Skin epidermis (tissue), 12 donors: ENCODE measurements around the gene RAX.
A peak's percentile ranks its signal among the peaks of the same experiment; 100 is the strongest.
"Not testable (repeated sequence)": the region's sequence is repeated elsewhere in the genome, so short reads cannot be mapped to it uniquely, and the experiment has no call there.

ENCODE experiments used
- H3K27ac ChIP-seq, 21 experiments: fragments of 200-600 bp; sonication (generic) in 11 of 21; one replicate each; pipeline ENCODE4 v1.5.0; 2020; ENCODE audit warnings: mild to moderate bottlenecking in 3 of 21, inconsistent platforms in 2 of 21, moderate library complexity in 2 of 21
- H3K4me3 ChIP-seq, 7 experiments: fragments of 200-600 bp; sonication (generic) in 2 of 7; one replicate each; pipeline ENCODE4 v1.5.0; 2020; ENCODE audit warnings: inconsistent platforms in 2 of 7, mild to moderate bottlenecking in 2 of 7, moderate library complexity in 1 of 7

Gene RAX

GRCh38 chr18:59261842-59262241, 11.4 kb downstream of the RAX start:
- not testable (repeated sequence) for H3K27ac ChIP-seq, H3K4me3 ChIP-seq

GRCh38 chr18:59255491-59255890, 17.8 kb downstream of the RAX start:
- H3K4me3 ChIP-seq, H3K27ac ChIP-seq: not testable (repeated sequence)

- no peak overlapping the region for H3K4me3 ChIP-seq
- no peak overlapping the region for H3K27ac ChIP-seq
Measured at GRCh38 chr18:59249199-59249774, 24.0 kb downstream of the RAX start.

GRCh38 chr18:59246796-59247195, 26.5 kb downstream of the RAX start:
- no peak overlapping the region for H3K4me3 ChIP-seq
- no peak overlapping the region for H3K27ac ChIP-seq

GRCh38 chr18:59242906-59243305, 30.3 kb downstream of the RAX start:
- Histone ChIP-seq H3K27ac (no peak overlapping the region), H3K4me3 (no peak overlapping the region)

GRCh38 chr18:59239642-59240041, 33.6 kb downstream of the RAX start:
- Histone ChIP-seq H3K4me3 (no peak overlapping the region), H3K27ac (no peak overlapping the region)

GRCh38 chr18:59238385-59238784, 34.9 kb downstream of the RAX start:
- no peak overlapping the region for H3K4me3 ChIP-seq
- no peak overlapping the region for H3K27ac ChIP-seq

GRCh38 chr18:59233017-59233410, 40.2 kb downstream of the RAX start:
- Histone ChIP-seq H3K27ac (no peak overlapping the region), H3K4me3 (no peak overlapping the region)

GRCh38 chr18:59232309-59233016, 40.8 kb downstream of the RAX start:
- H3K27ac ChIP-seq: no peak overlapping the region
- no peak overlapping the region for H3K4me3 ChIP-seq

GRCh38 chr18:59231877-59232276, 41.4 kb downstream of the RAX start:
- H3K27ac ChIP-seq: no peak overlapping the region
- H3K4me3 ChIP-seq: no peak overlapping the region

- H3K4me3 ChIP-seq: no peak overlapping the region
- no peak overlapping the region for H3K27ac ChIP-seq
Measured at GRCh38 chr18:59231114-59231513, 42.1 kb downstream of the RAX start.

GRCh38 chr18:59229701-59230443, 43.4 kb downstream of the RAX start:
- Histone ChIP-seq H3K27ac (no peak overlapping the region), H3K4me3 (no peak overlapping the region)

- peak overlapping the region in 1 of 21 experiments; percentile 2 for H3K27ac ChIP-seq
- H3K4me3 ChIP-seq: no peak overlapping the region
Measured at GRCh38 chr18:59229191-59229590, 44.1 kb downstream of the RAX start.

- H3K4me3 ChIP-seq: no peak overlapping the region
- peak overlapping the region in 1 of 21 experiments; percentile 2 for H3K27ac ChIP-seq
Measured at GRCh38 chr18:59228351-59228750, 44.9 kb downstream of the RAX start.

- H3K4me3 ChIP-seq: no peak overlapping the region
- no peak overlapping the region for H3K27ac ChIP-seq
Measured at GRCh38 chr18:59222341-59222740, 50.9 kb downstream of the RAX start.

- Histone ChIP-seq H3K4me3 (peak overlapping the region in 3 of 7 experiments; percentile 3 to 17 (median 8)), H3K27ac (no peak overlapping the region)
Measured at GRCh38 chr18:59220784-59221765, 52.2 kb downstream of the RAX start.

GRCh38 chr18:59220164-59220783, 53.0 kb downstream of the RAX start:
- no peak overlapping the region for H3K27ac ChIP-seq
- peak overlapping the region in 2 of 7 experiments; percentile 3 to 10 for H3K4me3 ChIP-seq

- H3K27ac ChIP-seq: no peak within 1 kb of the TSS
- peak within 1 kb of the TSS in 4 of 7 experiments; percentile 3 to 17 (median 9) for H3K4me3 ChIP-seq
Measured at GRCh38 chr18:59219672-59220163, 53.5 kb downstream of the RAX start, which contains the start of gene GRP. Gene GRP (plus strand): TSS chr18:59220158. CDS start chr18:59220266, 108 bp downstream.

- no peak overlapping the region for H3K27ac ChIP-seq
- no peak overlapping the region for H3K4me3 ChIP-seq
Measured at GRCh38 chr18:59218018-59218417, 55.2 kb downstream of the RAX start.
